ENCODE data around the gene PSME3.
A peak's percentile ranks its signal among the peaks of the same experiment; 100 is the strongest.

Gene PSME3

DNA sequence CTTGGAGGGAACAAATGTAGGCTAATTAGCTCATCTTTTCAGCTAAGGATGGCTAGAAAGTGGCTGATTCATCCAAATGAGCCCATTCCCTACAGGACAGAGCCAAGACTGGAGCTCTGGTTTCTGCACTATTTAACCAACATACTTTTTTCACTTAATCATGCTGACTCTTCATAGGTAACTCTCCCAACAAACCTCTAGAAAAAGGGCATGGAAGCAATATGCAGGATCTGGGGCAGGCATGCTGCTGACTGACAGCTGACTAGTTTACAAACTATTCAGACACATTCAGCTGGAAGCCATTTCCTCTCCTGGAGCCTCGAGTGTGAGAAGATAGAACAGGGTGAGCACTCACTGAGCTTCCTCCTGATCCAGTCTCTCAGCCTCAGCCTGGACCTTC lies 15.3 kb upstream of the PSME3 start:
- DNase-seq (ENCODE audit: low read depth), result no peak

DNA sequence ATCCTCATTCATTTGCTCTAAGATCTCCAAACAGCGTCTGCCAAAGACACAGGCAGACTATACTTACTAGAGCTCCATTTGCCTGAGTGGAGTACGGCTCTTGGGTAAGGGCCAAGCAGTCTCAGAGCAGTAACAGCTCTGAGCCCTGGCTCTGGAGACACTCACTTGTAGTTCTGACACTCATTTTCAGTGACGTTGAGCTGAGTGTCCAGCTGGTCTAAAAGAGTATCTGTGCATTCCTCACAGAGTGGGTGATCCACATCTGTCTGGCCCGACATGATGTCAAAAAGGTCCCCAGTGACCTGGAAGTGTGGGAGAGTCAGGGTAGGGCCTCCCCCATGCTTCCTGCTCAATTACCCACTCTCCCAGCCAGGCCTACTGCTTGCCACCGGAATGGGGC lies 14.8 kb upstream of the PSME3 start:
- DNase-seq (ENCODE audit: low read depth), result no peak

DNA sequence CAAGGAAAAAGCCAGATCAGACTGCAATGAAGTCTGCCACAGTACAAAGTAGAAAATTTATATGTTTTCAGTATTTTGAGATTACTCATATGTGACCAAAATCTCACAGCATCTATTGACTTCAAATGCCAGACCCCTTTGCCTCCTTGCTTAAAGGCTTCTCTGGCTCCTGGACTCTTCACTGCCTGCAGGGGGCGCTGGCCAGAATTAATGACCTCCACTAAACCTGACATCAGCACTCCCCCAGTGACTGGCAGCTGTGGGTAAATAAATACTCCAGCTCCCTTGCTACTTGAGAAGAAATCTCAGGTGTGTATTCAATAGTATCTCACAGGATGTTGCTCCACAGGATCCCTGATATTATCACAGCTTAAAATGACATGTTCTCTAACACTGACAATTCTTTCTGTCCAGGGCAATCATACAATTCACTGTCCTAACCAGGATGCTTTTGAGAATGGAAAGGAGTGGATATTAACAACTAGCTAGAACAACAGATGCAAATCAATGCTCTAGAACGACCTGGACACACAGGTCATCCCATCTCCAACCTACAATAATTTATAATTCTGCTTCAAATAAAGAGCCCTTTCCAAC lies 13.2 kb upstream of the PSME3 start:
- DNase-seq (ENCODE audit: low read depth), result peak; percentile 64

DNA sequence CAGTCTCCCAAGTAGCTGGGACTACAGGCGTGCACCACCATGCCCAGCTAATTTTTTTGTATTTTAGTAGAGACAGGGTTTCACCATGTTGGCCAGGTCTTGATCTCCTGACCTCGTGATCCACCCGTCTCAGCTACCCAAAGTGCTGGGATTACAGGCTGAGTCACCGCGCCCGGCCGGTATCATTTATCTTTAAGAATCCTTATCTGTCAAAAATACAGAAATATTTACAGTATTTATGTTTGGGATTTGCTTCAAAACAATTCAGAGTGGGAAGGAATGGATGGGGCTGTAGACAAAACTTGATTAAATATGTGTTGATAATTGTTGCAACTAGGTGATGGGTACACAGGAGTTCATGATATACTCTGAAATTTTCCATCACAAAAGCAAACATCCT lies 12.0 kb upstream of the PSME3 start:
- DNase-seq (ENCODE audit: low read depth), result no peak

- no peak for DNase-seq (ENCODE audit: low read depth)
Observed at GRCh38 chr17:42827472-42827871, 5.7 kb upstream of the PSME3 start.

- no peak for DNase-seq (ENCODE audit: low read depth)
Observed at GRCh38 chr17:42830971-42831370, 2.2 kb upstream of the PSME3 start.

DNA sequence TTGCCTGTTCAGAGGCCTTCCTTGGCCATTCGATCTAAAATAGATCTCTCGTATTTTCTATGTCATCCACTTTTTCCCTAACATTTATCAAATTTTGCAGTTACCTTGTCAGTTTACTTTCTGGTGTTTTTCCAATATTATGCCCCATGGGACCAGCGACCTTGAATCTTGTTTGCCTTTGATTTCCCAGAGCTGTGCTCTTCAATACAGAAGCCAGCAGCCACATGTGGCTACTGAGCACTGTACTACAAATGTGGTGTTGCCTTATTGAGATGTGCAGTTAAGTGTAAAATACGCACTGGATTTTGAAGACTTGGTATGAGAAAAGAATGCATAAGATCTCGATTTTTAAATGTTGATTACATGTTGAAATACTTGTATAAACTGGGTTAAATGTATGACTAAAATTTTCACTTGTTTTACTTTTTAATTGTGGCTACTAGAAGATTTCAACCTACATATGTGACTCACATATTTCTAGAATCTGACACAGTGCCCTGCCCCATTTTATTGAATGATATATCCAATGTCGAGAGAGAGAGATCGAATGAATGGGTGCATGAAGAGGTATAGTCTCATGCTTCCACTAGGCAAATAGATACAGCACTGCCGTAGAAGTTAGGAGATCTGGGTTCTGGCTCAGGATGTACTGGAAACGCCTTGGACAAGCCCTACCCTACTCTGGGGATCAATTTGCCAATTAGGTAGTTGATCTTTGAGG lies 824 bp upstream of the PSME3 start:
- DNase-seq (ENCODE audit: low read depth), result no peak

GRCh38 chr17:42833767-42834422 lies 698 bp downstream of the PSME3 start:
- DNase-seq (ENCODE audit: low read depth), result no peak

GRCh38 chr17:42835732-42836131 lies 2.5 kb downstream of the PSME3 start:
- DNase-seq (ENCODE audit: low read depth), result no peak

DNA sequence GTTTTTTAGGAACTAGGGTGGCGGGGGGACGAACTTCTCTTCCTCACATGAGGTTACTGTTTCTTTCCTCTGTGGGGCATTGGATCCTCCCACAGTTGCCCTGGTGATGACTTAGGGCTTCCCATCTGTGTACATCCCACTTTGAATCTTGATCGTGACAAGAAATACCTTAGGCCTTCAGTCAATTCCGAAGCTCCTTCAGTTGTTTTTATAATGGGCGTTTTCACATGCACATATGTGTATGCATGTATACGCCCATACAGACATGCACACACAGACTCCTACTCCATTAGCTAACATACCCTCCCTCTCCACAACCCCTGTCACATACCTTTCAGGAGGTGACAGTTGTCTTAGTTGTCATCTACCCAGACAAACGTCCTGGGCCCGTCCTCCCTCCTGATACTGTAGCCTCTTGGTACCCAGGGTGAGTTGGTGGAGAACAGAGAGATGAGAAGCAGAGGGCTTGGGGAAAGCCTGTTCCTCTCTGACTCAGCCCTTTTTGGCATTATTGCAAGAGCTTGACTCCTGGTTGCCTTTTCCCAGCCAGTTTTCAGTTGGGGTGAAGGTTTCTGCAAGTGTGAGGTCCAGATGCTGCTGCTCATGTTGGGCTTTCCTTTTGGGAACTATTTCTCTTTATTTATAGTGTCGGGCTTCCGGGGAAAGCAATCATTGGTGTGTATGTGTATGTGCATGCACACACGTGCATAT lies 8.9 kb downstream of the PSME3 start:
- DNase-seq (ENCODE audit: low read depth), result no peak

GRCh38 chr17:42843358-42843934 lies 10.2 kb downstream of the PSME3 start:
- DNase-seq (ENCODE audit: low read depth), result no peak

DNA sequence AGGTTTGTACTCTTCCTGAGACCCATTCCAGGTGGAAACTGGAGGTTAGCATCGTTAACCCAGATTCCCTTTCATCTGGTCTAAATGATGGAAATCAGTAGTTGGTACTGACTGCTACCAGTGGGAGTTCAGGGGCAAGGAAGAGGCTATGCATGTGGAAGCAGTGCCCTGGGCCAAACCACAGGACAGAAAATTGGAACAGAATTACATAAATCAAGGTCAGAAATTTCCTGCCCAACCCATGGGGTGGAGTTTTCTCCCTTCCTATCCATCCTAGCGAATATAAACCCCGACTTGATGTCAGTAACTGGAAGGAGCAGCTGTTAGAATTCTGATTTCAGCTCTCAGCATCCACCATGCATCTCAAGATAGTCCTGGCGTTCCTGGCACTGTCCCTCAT lies 11.1 kb downstream of the PSME3 start, which contains the start of gene AOC2:
TSS of gene AOC2 (plus strand) at position 310 of the 400 bp plus-strand sequence. CDS start at position 357, 47 bp downstream.
- DNase-seq (ENCODE audit: low read depth), result no peak

GRCh38 chr17:42844761-42845555 lies 11.8 kb downstream of the PSME3 start:
- no peak for DNase-seq (ENCODE audit: low read depth)

- no peak for DNase-seq (ENCODE audit: low read depth)
Observed at GRCh38 chr17:42845556-42845917, 12.3 kb downstream of the PSME3 start.

DNA sequence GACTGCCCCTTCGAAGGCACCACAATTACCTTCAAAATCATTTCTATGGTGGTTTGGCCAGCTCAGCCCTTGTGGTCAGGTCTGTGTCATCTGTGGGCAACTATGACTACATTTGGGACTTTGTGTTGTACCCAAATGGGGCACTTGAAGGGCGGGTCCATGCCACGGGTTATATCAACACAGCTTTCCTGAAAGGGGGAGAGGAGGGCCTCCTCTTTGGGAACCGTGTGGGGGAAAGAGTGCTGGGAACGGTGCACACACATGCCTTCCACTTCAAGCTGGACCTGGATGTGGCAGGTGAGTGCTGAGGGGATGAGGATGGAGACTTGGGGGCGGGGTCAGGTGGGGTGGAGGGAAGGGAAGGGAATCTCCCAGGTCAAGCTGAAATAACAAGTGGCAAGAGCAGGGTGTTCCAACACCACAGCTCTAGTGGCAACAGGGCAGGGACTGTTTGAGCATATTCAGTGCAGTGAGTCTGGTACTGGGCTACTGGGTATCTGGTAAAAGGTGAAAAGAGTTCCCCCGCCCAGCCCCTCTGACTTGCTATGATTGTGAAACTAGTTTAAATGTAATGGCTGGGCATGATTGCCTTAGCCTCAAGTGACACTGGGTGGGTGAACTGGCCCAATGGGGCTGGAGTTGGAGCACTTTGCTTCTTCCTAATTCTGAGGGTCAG lies 12.9 kb downstream of the PSME3 start:
- DNase-seq (ENCODE audit: low read depth), result peak; percentile 52

DNA sequence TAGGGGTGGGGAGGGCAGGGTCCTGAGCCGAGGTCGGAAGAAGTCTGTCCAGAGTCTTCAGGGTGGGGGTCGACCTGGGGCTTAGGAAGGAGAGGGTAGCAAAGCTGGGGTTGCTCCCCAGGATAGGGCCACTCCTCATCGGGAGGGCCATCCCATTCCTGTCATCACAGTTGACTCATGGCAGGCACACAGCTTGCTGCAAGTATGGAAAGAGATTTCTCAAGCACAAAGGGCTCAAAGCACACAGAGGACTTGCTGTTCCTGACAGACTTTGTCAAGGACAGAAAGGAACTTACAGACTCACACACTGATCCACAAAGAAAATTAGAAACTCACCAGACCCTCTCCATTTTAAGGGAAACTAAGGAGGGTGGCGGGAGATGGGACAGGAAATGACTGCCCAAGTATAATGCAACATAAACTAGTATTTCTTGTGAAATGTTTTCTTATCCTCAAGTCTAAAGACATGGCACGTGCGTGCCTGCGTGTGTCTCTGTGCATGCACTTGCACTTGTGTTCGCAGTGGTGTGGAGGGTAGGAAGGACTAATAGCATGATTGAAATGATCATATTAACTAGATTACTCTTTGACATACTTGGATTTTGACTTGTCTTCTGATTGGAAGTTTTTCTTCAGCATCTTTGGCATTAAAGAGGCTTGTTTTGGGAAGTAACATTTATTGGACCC lies 13.5 kb downstream of the PSME3 start:
- DNase-seq (ENCODE audit: low read depth), result no peak

- no peak for DNase-seq (ENCODE audit: low read depth)
Observed at GRCh38 chr17:42848093-42848492, 14.9 kb downstream of the PSME3 start.

- no peak for DNase-seq (ENCODE audit: low read depth)
Observed at GRCh38 chr17:42849031-42849430, 15.8 kb downstream of the PSME3 start.

DNA sequence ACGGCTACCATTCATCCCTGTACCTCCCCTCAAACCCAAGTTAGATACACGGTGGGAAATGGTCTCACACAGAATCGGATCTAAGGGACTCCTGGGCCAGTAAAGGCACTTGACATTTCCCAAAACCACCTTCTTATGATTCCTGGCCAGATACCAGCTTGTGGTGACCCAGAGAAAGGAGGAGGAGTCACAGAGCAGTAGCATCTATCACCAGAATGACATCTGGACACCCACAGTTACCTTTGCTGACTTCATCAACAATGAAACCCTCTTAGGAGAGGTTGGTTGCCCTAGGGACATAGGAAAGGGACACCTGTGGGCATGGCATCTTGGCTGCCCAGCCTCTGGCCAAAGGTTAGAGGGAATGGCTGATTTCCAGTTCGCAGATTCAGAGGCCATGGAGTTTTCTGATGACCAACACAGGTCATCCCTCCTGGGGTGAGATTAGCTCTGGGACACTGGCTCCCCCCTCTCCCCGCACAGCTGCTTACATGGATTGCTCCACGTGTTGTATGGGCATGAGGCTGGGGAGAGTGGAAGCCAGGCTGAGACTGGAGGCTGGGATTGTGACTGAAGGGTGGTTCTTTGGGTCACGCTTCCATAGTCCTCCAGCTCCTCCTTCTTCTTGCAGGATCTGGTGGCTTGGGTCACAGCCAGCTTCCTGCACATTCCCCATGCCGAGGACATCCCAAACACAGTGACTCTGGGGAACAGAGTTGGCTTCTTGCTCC lies 16.4 kb downstream of the PSME3 start:
- DNase-seq (ENCODE audit: low read depth), result no peak

DNA sequence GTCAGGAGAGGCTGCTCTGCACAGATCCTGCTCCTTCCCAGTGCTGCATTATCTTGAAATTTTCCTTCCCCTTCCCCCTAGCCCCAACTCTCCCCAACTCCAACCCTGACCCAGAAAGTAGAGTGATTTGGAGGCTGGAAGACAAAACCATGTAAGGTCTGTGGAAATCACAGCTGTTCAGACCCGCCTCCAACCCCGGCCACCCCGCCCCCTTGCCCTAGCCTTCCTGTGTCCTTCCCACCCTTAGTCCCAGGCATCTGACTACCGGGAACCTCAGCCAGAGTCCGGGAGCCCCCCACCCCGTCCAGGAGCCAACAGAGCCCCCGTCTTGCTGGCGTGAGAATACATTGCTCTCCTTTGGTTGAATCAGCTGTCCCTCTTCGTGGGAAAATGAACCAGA lies 17.8 kb downstream of the PSME3 start, which contains the start of gene AOC3:
TSS of gene AOC3 (plus strand) at position 246 of the 400 bp plus-strand sequence. CDS start at position 391, 145 bp downstream.
- no peak for DNase-seq (ENCODE audit: low read depth)

Data from activated T-cell treated with anti-CD3 and anti-CD28 coated beads for 48 hours (primary cell).